ENCODE data around the gene PLEKHH3.

PLEKHH3 gene

DNA sequence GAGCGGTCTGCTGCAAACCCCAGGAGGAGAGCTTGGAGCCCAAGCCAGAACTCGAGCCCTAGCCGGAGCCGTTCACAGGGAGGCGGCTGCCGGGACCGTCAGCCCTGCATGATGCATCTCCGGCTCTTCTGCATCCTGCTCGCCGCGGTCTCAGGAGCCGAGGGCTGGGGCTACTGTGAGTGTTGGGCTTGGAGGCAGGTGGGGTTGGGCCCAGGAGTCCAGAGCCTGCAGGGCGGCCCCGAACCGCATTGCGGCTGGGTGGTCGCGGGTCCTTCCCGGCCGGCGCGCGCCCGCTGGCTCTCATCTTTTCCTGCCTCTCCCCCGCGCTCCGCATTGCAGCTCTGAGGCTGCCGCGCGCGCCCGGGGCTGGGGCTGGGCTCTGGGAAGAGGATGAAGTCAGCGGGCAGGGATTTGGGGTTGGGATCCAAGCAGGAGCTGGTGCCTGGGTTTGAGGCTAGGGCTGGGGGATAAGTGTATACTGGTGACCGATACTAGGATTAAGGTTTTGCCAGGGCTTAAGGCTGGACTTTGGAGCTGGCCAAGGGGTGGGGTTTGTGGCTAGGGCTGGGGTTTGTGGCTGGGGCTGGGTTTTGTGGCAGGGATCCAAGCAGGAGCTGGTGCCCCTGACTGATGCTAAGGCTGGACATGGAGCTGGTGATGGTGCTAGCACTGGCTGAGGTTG, 6.1 kb upstream of the PLEKHH3 start:
- intact Hi-C loops (cut with DNase I; ENCODE audit: low total_unique reads): loop anchor here (1.0 to 5.0 kb wide), 2 partner anchors 76 to 105 kb away; partner anchors contain the start of genes RETREG3 and TUBG1
- Histone ChIP-seq H3K9me3 (no peaks in the 10 kb centered on the region), H3K27me3 (no peaks in the 10 kb centered on the region), H3K4me3 (peak overlapping the region; percentile 48 to 56), H3K4me1 (peaks cover 0 to 60% (median 49%) of the 10 kb centered on the region in 4 donors), H3K36me3 (peaks cover 0 to 24% (median 6%) of the 10 kb centered on the region in 3 donors), H3K27ac (peak overlapping the region; percentile 41 to 94)
- TF ChIP-seq, protein P1, sequence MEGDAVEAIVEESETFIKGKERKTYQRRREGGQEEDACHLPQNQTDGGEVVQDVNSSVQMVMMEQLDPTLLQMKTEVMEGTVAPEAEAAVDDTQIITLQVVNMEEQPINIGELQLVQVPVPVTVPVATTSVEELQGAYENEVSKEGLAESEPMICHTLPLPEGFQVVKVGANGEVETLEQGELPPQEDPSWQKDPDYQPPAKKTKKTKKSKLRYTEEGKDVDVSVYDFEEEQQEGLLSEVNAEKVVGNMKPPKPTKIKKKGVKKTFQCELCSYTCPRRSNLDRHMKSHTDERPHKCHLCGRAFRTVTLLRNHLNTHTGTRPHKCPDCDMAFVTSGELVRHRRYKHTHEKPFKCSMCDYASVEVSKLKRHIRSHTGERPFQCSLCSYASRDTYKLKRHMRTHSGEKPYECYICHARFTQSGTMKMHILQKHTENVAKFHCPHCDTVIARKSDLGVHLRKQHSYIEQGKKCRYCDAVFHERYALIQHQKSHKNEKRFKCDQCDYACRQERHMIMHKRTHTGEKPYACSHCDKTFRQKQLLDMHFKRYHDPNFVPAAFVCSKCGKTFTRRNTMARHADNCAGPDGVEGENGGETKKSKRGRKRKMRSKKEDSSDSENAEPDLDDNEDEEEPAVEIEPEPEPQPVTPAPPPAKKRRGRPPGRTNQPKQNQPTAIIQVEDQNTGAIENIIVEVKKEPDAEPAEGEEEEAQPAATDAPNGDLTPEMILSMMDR (IDR thresholded peaks at IDR 0.05): no peak
- peak in 1 of 2 donors; percentile 78 for DNase-seq

DNA sequence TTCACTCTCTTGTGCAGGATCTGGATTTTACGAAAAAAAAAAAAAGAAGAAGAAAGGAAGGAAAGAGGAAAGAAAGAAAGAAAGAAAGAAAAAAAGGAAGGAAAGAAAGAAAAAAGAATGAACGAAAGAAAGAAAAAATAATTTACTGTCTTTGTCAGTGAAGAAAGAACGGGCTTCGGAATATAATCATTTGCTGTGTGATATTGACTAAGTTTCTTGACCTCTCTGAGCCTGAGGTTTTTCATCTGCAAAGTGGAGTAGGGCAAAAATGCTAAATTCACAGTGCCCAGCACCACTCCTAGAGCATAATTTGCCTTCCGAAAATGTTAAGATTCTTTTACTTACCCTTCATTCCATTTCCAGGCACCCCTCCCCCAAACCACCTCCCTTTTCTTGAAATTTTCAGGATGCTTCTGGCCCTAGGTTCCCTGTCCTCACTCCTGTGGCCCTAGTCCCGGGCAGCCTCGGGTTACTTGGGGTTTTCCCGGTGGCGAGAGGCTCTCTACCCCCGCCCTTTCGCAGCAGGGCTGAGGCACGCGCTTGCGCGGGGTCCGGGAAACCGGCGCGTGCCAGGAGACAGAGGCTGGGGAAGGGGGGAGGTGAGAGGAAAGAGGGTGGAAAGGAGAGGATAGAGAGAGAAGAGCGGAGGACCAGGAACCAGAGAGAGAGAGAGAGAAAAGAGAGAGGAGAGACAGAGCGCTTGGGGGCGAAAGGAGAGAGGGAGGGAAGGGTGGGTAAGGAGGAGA, 5.4 kb upstream of the PLEKHH3 start, which contains the start of gene CNTNAP1:
TSS of gene CNTNAP1 (plus strand) at position 556 of the 746 bp plus-strand sequence. CDS start 299 bp downstream, outside the sequence.
- no peaks in the 10 kb centered on the region for H3K27me3 ChIP-seq
- H3K4me1 ChIP-seq: peaks cover 0 to 66% (median 52%) of the 10 kb centered on the region in 4 donors

DNA sequence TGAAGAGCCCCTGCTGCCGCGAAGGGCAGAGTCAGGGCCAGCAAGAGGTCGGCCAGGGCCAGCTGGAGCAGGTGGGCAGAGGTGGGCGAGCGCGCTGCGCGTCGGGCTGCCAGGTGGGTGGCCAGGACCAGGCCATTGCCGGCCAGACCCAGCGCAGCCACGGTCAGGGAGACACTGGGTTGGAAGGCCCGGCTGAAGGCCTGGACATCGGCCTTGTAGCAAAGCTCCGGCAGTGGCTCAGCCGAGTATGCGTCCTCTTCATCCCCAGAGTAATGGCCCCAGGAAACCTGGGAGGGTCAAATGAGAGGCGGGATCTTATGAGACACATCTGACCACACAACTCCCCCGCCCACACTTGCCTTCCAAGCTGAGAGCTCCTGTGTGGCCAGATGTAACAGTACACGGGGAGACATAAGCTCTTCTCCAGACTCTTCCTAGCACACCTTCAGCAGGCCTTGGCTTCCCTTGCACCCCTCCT, 3.6 kb upstream of the PLEKHH3 start:
- Histone ChIP-seq H3K36me3 (peaks cover 0 to 6% (median 6%) of the 10 kb centered on the region in 3 donors), H3K4me3 (peak overlapping the region; percentile 70 to 100), H3K4me1 (peaks cover 0 to 70% (median 52%) of the 10 kb centered on the region in 4 donors), H3K27me3 (no peaks in the 10 kb centered on the region), H3K9me3 (no peaks in the 10 kb centered on the region), H3K27ac (peak overlapping the region; percentile 88 to 94)
- peak; percentile 42 to 77 for DNase-seq
- TF ChIP-seq, protein P1 (IDR thresholded peaks at IDR 0.05): no peak
- intact Hi-C loops (cut with DNase I; ENCODE audit: low total_unique reads): loop anchor here (5.0 kb wide), 1 partner anchor 73 kb away; the partner anchor contains the start of genes RETREG3 and TUBG1

More for the DNA sequence above, 5.4 kb upstream of the PLEKHH3 start, which contains the start of gene CNTNAP1:
- H3K9me3 ChIP-seq: no peaks in the 10 kb centered on the region
- H3K27ac ChIP-seq: peak within 1 kb of the TSS; percentile 41 to 94
- TF ChIP-seq, protein P1 (IDR thresholded peaks at IDR 0.05): no peak
- DNase-seq: peak; percentile 60 to 84
- H3K36me3 ChIP-seq: peaks cover 0 to 17% (median 6%) of the 10 kb centered on the region in 3 donors
- intact Hi-C loops (cut with DNase I; ENCODE audit: low total_unique reads): loop anchor here (5.0 kb wide), 1 partner anchor 75 kb away; the partner anchor contains the start of genes RETREG3 and TUBG1
- H3K4me3 ChIP-seq: peak within 1 kb of the TSS; percentile 48 to 56

DNA sequence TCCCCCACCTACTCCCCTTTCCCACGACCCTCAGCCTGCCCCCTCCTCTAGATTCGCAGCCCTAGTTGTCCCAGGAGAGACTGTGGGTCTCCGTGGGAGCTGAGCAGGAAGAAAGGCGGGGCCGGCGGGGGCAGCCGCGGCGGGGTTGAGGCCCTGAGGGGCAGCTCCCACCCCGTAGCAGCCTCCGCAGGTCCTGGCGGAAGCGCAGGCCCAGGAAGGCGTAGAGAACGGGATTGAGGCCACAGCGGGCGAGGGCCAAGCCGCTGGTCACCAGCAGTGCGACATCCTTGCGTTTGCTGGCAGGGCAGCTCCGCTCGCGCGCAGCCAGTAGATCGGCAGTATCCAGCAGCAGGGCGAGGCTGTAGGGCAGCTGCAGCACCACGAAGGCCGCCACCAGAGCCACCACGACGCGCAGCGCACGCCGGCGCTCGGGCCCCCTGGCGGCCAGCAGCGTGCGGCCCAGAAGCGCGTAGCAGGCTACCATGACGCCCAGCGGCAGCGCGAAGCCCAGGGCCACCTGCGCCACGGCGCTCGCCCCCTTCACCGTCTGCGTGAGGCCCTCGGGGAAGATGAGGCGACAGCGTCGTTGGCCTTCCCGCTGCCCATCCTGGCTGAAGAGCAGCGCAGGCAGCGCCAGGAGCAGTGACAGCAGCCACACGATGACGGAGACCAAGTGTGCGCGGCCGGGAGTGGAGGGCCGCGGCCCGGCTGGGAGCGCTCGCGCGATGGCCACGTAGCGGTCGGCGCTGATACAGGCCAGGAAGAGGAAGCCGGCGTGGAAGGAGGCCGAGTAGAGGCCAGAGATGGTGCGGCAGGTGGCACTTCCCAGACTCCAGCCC, 2.9 kb upstream of the PLEKHH3 start:
- H3K4me3 ChIP-seq: peak overlapping the region; percentile 70 to 100
- H3K4me1 ChIP-seq: peaks cover 0 to 77% (median 57%) of the 10 kb centered on the region in 4 donors
- intact Hi-C loops (cut with DNase I; ENCODE audit: low total_unique reads): loop anchor here (5.0 kb wide), 1 partner anchor 72 kb away; the partner anchor contains the start of genes RETREG3 and TUBG1
- H3K27me3 ChIP-seq: no peaks in the 10 kb centered on the region
- H3K36me3 ChIP-seq: no peaks in the 10 kb centered on the region
- DNase-seq: peak; percentile 67 to 89
- H3K9me3 ChIP-seq: no peaks in the 10 kb centered on the region
- peak overlapping the region; percentile 88 to 94 for H3K27ac ChIP-seq
- TF ChIP-seq, protein P1 (IDR thresholded peaks at IDR 0.05): peak; percentile 90 to 96
